Fibroblast of the aortic adventitia (primary cell): Measurements from ENCODE around the gene ISG20. TPM values are rescaled to one million over a fixed set of nuclear protein-coding genes. Genes with fewer than 3 reads are reported as not detected.

Experiments used
- DNase-seq: peaks from one replicate; pipeline ENCODE4 v3.0.0-alpha.2; 2010; ENCODE audit warnings: low read depth
- H3K4me3 ChIP-seq: 2 replicates; pipeline ENCODE4 v1.5.1; 2011; ENCODE audit warnings: low read depth, mild to moderate bottlenecking, control low read depth, low read length, moderate library complexity
- total RNA-seq: library from RNA; depleted of rRNA; stranded (reverse); fragments of >200 nt; gene quantifications from 2 replicates; pipeline ENCODE4 v1.2.3, GENCODE V29; 2012; ENCODE audit warnings: low replicate concordance
- TF ChIP-seq, protein P1 (sequence below): IDR thresholded peaks from 2 replicates; pipeline ENCODE4 v1.5.1; 2011; ENCODE audit warnings: mild to moderate bottlenecking, low read length, control low read depth, inconsistent platforms; ENCODE audit not compliant: insufficient read depth

ISG20 gene
- total RNA-seq, 1 donor: 1.9 TPM

DNA sequence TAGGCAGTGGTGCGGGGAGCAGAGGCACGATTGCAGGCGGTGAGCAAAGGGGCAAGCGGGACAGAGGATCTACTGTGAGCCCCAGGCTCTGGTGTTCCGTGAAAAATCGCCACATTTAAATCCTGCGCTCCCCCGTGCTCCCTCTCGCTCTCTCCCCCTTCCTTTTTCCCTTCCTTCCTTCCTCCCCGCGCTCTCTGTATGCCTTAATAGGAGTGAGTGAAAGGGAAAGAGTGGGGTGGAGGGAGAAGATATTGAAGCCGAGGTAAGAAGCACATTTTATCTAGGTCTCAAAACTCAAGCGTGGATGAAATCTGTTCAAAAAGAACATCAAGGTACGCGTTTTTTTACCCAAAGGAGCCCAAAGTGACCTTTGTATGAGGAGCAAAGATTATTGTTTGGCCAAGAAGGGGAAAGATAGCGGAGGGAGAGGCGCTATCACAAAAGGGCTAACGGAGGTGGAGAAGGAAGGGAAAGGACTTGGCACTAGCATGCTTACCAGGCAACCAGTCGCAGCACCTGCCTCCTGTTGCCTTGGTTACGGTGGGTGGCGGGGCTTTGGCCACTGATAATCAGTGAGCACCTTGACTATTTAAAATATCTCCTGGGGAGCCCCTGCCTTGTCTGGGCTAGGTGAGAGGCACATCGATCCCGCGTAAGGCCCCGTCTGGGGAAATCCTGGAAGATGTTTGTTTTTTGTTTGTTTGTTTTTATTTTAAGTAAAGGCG lies 32.6 kb upstream of the ISG20 start:
- TF ChIP-seq, protein P1, sequence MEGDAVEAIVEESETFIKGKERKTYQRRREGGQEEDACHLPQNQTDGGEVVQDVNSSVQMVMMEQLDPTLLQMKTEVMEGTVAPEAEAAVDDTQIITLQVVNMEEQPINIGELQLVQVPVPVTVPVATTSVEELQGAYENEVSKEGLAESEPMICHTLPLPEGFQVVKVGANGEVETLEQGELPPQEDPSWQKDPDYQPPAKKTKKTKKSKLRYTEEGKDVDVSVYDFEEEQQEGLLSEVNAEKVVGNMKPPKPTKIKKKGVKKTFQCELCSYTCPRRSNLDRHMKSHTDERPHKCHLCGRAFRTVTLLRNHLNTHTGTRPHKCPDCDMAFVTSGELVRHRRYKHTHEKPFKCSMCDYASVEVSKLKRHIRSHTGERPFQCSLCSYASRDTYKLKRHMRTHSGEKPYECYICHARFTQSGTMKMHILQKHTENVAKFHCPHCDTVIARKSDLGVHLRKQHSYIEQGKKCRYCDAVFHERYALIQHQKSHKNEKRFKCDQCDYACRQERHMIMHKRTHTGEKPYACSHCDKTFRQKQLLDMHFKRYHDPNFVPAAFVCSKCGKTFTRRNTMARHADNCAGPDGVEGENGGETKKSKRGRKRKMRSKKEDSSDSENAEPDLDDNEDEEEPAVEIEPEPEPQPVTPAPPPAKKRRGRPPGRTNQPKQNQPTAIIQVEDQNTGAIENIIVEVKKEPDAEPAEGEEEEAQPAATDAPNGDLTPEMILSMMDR: no peak
- H3K4me3 ChIP-seq: no peak overlapping the region
- no peak for DNase-seq

DNA sequence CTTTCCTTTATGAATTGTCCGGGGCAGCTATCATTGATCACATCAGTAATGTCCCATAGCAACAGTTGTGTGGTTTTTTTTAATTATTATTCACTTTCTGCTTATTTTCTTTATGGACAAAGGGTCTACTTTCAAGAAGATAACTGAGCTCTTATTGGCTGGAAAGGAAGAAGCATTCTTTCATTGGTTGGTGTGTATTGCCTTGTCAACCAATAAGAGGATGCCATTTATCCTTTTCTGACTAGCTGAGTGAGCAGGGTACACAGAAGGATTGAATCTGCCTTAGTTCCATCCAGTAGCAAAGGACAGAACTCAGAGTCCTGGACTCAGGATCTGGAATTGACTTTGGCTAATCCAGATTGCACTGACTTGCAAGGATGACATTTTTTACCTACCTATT lies 30.9 kb upstream of the ISG20 start:
- no peak for DNase-seq
- H3K4me3 ChIP-seq: no peak overlapping the region
- TF ChIP-seq, protein P1: no peak

DNA sequence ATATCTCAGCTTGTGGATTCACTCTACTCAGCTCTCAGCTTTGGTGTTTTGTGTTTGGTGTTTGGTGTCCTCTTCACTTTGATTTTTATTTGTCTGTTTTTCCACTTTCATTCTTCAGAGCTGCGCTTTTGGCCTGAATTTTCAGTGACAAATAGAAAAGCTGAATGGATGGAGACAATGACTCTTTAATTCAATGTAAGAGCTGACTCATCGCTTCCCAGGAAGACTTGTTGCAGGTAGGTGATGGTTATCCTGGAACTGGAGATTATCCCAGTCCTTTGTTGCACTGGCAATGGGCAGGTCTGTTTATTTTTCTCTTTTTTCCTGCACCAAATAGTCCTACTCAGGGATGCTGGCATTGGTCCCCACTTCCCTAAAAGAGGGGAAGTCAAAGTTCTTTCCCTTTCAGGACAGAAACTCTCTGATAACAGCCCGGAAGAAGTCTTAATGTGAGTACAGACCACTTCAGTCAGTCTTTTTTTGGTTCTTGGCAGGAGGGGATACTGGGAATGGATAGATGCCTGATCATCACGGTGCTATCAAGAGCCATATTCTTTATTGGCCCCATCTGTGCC lies 30.1 kb upstream of the ISG20 start:
- TF ChIP-seq, protein P1: no peak
- no peak for DNase-seq
- no peak overlapping the region for H3K4me3 ChIP-seq

DNA sequence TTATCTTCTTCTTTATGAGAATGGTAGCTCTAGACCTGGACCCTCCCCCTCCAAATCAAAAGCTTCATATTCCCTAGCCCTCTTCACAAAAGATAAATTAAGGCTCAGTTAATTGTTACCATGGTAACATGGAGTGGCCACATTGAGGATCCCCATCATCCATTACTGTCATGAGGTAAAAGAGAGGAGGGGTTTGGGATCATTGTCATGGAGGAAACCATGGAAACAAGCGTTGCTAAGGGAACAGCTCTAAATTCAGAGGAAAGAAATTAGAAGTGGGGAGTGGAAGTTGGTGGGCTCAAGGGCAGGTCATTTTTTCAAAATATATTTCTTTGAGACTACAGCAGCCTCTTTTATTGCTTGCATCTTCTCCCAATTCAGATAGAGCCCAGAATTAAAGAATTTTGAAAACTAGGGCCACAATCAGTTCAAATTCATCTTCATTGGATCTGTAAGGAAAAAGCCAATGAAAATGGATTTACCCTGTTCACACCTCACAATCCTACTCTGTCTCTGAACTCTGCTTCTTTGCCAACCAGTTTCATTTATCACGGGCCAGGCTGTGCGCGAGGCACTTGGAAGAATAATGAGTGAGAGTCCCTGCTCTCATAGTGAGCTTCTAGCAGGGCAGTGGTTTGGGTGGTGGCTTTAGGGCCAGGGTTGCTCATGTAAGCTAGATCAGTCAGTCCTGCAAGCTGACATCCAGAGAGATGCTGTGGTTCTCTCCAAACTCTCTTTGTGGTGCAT lies 29.3 kb upstream of the ISG20 start:
- no peak overlapping the region for H3K4me3 ChIP-seq
- no peak for DNase-seq
- TF ChIP-seq, protein P1: no peak

DNA sequence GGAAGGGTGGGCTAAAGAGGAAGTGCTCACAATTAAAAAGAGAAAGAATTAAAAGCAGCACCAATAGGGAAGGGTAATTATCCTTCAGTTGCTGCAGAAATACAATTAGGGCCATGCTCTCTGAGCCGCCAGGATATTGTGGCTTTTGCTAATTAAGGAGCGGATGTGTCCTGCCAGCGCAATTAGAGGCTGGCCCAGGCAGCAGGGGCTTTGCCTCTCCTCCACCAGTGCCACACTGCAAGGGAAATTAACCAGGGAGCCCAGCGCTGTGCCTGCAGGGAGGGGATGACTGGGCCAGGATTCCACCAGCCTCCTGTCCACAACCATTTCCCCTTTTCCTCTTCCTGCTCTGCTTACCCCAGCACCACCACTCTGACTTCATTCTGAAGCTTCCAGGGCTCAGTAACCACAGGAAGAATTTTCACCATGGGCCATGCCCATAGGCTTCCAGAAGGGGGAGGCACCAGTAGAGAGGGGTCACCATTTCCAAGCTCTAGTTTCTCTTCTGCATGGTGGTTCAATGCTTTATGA lies 28.1 kb upstream of the ISG20 start:
- no peak for DNase-seq
- TF ChIP-seq, protein P1: no peak
- H3K4me3 ChIP-seq: no peak overlapping the region

DNA sequence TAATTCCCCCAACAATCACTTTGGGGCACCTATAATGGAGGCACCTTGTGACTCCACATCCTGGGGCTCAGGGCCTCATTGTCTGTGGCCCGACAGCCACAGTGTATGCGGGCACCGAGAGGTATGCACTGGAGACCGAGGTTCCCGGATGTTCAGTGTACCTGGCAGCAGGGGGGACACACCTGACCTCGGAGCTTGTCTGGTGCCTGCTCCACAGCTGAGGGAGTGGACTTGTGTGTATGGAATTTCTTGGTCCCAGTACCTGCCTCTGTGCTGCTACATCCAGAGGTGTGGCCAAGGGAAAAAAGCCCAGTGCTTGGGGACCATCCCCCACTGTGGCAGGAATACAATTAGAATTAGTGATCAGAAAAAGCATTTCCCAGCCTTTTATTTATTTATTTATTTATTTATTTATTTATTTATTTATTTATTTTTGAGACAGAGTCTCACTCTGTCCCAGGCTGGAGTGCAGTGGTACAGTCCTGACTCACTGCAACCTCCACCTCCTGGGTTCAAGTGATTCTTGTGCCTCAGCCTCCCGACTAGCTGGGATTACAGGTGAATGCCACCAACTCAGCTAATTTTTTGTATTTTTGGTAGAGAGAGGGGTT lies 26.5 kb upstream of the ISG20 start:
- TF ChIP-seq, protein P1: no peak

More for the DNA sequence above, 26.5 kb upstream of the ISG20 start:
- DNase-seq: no peak
- no peak overlapping the region for H3K4me3 ChIP-seq
